ENCODE data around the gene TBC1D13. TPM values are rescaled to one million over a fixed set of nuclear protein-coding genes. Genes with fewer than 3 reads are reported as not detected.
A peak's percentile ranks its signal among the peaks of the same experiment; 100 is the strongest.
"Not testable (repeated sequence)": the region's sequence is repeated elsewhere in the genome, so short reads cannot be mapped to it uniquely, and the experiment has no call there.

The TBC1D13 gene
- total RNA-seq, 1 experiment from 2014 or later, result 8.7 TPM

DNA sequence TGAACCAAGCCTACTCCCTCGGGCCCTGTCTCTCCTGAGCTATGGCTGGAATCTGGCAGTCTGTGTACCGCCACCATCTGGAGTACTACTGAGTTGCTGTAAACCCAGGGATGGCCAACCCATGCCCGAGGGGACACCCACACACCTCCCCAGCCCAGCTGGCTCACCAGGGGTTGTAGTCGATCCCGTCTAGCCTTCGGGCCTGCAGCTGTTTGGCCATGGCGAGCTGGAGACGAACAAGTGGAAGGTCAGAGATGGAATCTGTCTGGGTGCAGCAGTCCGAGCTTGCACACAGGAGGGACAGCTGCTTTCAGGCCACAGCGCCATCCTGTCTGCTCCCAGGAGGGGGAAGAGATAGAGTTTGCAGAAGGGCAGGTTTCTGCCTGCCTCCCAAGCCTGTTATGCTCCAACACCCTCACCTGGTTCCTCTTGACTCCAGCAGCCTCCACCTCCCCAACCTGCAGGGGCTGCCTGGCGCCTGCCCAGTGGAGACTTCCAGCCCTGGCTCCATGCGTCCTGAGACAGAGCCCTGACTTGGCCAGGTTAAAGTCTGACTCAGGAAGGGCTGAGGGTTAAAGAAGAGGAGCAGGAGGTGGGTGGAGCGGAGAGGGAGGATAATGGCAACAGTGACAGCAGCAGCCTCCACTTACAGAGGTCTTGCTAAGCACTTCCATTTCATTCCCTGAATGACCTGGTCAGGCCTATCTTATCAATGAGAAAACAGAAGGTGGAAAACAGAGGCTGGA is 58.3 kb downstream of the TBC1D13 start:
- peak; percentile 42 for DNase-seq (ENCODE audit: low read depth)

DNA sequence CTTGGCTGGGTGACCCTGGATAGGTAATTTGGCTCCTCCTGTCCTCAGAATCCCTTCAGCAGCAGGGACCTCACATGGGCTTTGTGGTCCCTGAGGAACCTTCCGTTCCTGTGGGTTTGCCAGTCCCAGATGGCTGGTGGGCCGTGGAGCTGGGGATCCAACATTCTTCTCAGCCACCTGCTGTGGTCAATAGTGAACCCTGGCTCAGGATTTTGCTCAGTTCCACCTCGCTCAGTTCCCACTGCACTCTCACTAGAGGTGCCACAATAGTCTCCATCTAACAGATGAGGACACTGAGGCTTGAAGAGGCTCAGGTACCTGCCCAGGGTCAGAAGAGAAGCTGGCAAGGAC is 59.6 kb downstream of the TBC1D13 start:
- DNase-seq (ENCODE audit: low read depth), result no peak

DNA sequence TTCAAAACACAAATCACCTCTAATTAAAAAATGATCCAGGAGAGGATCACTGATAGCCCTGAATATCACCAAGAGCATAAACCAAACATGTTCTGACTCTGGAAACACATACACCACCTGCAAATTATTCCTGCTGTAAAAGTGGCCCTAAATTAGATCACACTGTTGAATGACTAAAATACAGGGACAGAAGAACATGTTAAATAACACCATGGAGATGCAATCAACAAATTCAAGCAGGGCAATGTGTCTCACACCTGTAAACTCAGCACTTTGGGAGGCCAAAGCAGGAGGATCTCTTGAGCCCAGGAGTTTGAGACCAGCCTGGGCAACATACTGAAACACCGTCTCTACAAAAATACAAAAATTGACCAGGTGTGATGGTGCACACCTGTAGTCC is 60.8 kb downstream of the TBC1D13 start:
- no peak for DNase-seq (ENCODE audit: low read depth)

- DNase-seq (ENCODE audit: low read depth), result not testable (repeated sequence)
Observed at GRCh38 chr9:128851024-128851423, 64.0 kb downstream of the TBC1D13 start.

DNA sequence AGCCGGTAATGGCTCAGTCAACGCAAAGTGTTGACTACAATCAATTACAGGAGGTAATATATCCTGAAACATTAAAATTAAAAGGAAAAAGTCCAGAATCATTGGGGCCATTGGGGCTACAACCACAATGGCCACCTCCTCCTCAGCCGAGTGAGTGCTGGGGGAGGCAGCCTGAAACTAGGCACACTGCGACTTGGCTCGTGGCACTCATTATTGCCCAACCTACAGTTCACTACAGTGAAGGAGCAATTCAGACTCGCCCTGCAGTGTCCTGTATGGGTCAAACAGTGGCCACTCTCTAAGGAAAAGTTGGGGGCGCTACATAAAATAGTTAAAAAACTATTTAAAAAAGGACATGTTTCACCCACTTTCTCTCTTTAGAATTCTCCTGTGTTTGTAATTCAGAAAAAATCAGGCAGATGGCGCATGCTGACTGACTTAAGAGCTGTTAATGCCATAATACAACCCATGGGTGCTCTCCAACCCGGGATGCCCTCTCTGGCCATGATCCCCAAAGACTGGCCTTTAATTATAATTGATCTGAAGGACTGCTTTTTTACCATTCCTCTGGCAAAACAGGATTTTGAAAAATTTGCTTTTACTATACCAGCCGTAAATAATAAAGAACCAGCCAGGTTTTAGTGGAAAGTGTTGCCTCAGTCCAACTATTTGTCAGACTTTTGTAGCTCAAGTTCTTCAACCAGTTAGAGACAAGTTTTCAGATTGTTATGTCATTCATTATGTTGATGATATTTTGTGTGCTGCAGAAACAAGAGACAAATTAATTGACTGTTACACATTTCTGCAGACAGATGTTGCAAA is 64.9 kb downstream of the TBC1D13 start:
- peak; percentile 51 for DNase-seq (ENCODE audit: low read depth)

DNA sequence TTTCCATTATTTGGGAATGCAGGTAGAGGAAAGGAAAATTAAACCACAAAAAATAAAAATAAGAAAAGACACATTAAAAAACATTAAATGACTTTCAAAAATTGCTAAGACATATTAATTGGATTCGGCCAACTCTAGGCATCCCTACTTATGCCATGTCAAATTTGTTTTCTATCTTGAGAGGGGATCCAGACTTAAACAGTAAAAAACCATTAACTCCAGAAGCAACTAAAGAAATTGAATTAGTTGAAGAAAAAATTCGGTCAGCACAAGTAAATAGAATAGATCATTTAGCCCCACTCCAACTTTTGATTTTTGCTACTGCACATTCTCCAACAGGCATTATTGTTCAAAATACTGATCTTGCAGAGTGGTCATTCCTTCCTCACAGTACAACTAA is 65.6 kb downstream of the TBC1D13 start:
- DNase-seq (ENCODE audit: low read depth), result not testable (repeated sequence)

GRCh38 chr9:128854454-128854853 is 67.4 kb downstream of the TBC1D13 start:
- DNase-seq (ENCODE audit: low read depth), result not testable (repeated sequence)

DNA sequence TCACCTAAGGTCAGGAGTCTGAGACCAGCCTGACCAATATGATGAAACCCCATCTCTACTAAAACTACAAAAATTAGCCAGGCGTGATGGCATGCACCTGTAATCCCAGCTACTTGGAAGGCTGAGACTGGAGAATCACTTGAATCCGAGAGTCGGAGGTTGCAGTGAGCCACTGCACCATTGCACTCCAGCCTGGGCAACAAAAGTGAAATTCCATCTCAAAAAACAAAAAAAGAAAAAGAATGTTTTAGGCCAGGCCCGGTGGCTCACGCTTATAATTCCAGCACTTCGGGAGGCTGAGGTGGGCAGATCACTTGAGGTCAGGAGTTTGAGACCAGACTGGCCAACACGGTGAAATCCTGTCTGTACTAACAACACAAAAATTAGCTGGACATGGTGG is 71.4 kb downstream of the TBC1D13 start:
- DNase-seq (ENCODE audit: low read depth), result not testable (repeated sequence)

Other genes starting within 250 kb of the TBC1D13 start
- 102 and 116 TPM in 2 replicates for gene SPTAN1, start 234.7 kb upstream of the TBC1D13 start, total RNA-seq (2014; rRNA removed; shearing (Covaris generic))
- gene DYNC2I2, start 130.4 kb upstream of the TBC1D13 start, total RNA-seq (2014; rRNA removed; shearing (Covaris generic)), result 81.0 and 116 TPM in 2 replicates
- 266 and 329 TPM in 2 replicates for gene SET, start 98.0 kb upstream of the TBC1D13 start, total RNA-seq (2014; rRNA removed; shearing (Covaris generic))
- gene PKN3, start 84.8 kb upstream of the TBC1D13 start, total RNA-seq (2014; rRNA removed; shearing (Covaris generic)), result 6.1 and 6.6 TPM in 2 replicates
- gene ZDHHC12, start 63.1 kb upstream of the TBC1D13 start, total RNA-seq (2014; rRNA removed; shearing (Covaris generic)), result 68.1 and 69.2 TPM in 2 replicates
- 13.7 and 15.4 TPM in 2 replicates for gene ZER1, start 15.3 kb upstream of the TBC1D13 start, total RNA-seq (2014; rRNA removed; shearing (Covaris generic))
- 21.8 and 22.9 TPM in 2 replicates for gene ENDOG, start 31.2 kb downstream of the TBC1D13 start, total RNA-seq (2014; rRNA removed; shearing (Covaris generic))
- 17.1 and 20.4 TPM in 2 replicates for gene SPOUT1, start 42.5 kb downstream of the TBC1D13 start, total RNA-seq (2014; rRNA removed; shearing (Covaris generic))
- 8.0 and 9.6 TPM in 2 replicates for gene KYAT1, start 94.7 kb downstream of the TBC1D13 start, total RNA-seq (2014; rRNA removed; shearing (Covaris generic))
- gene LRRC8A, start 94.9 kb downstream of the TBC1D13 start, total RNA-seq (2014; rRNA removed; shearing (Covaris generic)), result 13.9 and 14.1 TPM in 2 replicates
- gene PHYHD1, start 133.7 kb downstream of the TBC1D13 start, total RNA-seq (2014; rRNA removed; shearing (Covaris generic)), result 1.7 and 1.8 TPM in 2 replicates
- gene DOLK, start 160.3 kb downstream of the TBC1D13 start, total RNA-seq (2014; rRNA removed; shearing (Covaris generic)), result 16.1 and 16.2 TPM in 2 replicates
- 28.9 and 33.4 TPM in 2 replicates for gene NUP188, start 160.4 kb downstream of the TBC1D13 start, total RNA-seq (2014; rRNA removed; shearing (Covaris generic))
- gene SH3GLB2, start 241.1 kb downstream of the TBC1D13 start, total RNA-seq (2014; rRNA removed; shearing (Covaris generic)), result 25.2 and 28.2 TPM in 2 replicates
- gene MIGA2, start 249.4 kb downstream of the TBC1D13 start, total RNA-seq (2014; rRNA removed; shearing (Covaris generic)), result 13.7 and 15.6 TPM in 2 replicates